GM10266 (cell line): ENCODE data around the gene GNL2.
"Not testable (repeated sequence)": the region's sequence is repeated elsewhere in the genome, so short reads cannot be mapped to it uniquely, and the experiment has no call there.

Source experiments
- DNase-seq: peaks from one replicate; pipeline ENCODE4 v3.0.0; 2012; ENCODE audit errors: extremely low spot score
- TF ChIP-seq, protein P1 (sequence below): IDR thresholded peaks from 2 replicates; pipeline ENCODE4 v1.5.1; 2012; ENCODE audit warnings: mild to moderate bottlenecking, low read depth; ENCODE audit not compliant: control insufficient read depth, insufficient read depth; ENCODE audit errors: missing control alignments

GNL2 gene

GRCh38 chr1:37544530-37544929, 51.2 kb downstream of the GNL2 start:
- no peak for DNase-seq

GRCh38 chr1:37540036-37540785, 55.5 kb downstream of the GNL2 start:
- TF ChIP-seq, protein P1, sequence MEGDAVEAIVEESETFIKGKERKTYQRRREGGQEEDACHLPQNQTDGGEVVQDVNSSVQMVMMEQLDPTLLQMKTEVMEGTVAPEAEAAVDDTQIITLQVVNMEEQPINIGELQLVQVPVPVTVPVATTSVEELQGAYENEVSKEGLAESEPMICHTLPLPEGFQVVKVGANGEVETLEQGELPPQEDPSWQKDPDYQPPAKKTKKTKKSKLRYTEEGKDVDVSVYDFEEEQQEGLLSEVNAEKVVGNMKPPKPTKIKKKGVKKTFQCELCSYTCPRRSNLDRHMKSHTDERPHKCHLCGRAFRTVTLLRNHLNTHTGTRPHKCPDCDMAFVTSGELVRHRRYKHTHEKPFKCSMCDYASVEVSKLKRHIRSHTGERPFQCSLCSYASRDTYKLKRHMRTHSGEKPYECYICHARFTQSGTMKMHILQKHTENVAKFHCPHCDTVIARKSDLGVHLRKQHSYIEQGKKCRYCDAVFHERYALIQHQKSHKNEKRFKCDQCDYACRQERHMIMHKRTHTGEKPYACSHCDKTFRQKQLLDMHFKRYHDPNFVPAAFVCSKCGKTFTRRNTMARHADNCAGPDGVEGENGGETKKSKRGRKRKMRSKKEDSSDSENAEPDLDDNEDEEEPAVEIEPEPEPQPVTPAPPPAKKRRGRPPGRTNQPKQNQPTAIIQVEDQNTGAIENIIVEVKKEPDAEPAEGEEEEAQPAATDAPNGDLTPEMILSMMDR: no peak

More at GRCh38 chr1:37544530-37544929, 51.2 kb downstream of the GNL2 start:
- TF ChIP-seq, protein P1: no peak

DNA sequence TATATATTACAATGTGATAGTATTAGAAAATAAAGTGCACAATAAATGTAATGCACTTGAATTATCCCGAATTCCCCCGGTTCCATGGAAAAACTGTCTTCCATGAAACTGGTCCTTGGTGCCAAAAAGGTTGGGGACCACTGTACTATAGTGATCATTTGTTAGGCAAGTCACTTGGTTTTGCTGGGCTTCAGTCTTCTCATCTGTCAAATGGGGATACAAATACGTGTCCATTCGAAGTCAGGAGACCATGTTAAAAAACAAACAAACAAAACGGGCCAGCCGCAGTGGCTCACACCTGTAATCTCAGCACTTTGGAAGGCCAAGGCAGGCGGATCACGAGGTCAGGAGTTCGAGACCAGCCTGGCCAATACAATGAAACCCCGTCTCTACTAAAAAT, 56.6 kb downstream of the GNL2 start:
- DNase-seq: not testable (repeated sequence)

More at GRCh38 chr1:37540036-37540785, 55.5 kb downstream of the GNL2 start:
- DNase-seq: no peak

DNA sequence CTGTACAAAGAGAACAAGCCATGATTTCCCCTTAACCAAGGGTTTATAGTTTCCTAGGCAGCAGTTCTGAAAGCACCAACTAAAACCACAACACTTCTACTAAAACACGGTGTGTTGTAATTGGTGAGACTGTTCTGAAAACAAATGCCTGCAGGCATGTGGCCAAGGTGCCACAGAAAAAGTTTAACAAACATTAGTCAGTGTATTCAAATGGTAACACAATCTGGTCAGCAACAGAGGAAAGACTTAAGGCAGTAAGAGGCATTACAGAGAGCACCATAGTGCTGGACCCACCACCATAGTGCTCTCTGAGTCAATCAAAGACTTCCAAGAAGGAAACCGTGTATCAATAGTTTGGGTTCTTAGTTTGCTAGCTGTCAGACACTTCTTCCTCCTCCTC, 58.4 kb downstream of the GNL2 start:
- DNase-seq: no peak
- TF ChIP-seq, protein P1: no peak

DNA sequence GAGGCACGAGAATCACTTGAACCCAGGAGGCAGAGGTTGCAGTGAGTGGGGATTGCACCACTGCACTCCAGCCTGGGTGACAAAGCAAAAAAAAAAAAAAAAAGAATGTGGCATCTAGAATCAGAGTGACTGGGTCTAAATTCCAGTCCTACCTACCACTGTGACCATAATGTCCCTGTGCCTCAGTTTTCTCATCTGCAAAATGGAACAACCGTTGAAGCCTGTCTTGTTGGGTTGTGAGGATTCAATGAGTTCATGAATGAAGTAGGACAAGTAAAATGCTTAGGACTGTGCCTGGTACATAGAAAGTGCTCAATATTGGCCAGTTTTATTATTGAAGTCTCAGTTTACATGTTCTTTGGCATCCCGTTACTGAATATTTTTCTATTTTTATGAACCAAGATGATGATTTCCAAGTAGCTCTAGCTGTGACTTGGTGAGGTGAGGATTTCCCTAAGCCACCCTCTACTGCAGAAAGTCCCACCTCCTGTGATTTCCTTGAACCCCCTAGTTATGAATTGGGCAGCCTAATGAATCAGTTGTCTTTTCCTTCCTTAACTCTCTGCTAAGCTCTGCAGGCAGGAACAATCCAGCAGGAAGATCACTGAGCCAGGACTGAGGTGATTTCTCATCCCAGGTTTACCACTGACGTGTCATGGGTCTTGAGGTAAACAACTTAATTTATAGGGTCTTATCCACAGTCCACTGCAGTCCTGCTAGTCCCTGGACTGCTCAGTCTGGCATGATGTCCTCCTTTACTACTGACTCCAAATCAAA, 62.2 kb downstream of the GNL2 start:
- TF ChIP-seq, protein P1: no peak
- no peak for DNase-seq

DNA sequence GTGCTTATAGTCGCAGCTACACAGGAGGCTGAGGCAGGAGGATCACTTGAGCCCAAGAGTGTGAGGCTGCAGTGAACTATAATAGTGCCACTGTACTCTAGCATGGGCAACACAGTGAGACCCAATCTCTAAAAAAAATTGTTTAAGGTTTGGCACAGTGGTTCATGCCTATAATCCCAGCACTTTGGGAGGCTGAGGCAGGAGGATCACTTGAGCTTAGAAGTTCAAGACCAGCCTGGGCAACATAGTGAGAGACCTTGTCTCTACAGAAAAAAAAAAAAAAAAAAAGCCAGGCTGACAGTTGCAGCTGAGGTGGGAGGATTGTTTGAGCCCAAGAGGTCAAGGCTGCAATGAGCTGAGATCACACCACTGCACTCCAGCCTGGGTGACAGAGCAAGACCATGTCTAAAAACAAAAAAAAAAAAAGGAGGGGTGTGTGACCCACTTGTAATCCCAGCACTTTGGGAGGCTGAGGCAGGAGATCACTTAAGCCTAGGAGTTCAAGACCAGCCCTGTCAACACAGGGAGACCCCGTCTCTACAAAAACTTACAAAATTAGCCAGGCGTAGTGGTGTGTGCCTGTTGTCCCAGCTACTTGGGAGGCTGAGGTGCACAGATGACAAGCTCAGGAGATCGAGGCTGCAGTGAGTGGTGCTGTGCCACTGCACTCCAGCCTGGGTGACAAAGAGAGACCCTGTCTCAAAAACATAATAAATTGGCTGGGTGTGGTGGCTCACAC, 63.1 kb downstream of the GNL2 start:
- DNase-seq: not testable (repeated sequence)

DNA sequence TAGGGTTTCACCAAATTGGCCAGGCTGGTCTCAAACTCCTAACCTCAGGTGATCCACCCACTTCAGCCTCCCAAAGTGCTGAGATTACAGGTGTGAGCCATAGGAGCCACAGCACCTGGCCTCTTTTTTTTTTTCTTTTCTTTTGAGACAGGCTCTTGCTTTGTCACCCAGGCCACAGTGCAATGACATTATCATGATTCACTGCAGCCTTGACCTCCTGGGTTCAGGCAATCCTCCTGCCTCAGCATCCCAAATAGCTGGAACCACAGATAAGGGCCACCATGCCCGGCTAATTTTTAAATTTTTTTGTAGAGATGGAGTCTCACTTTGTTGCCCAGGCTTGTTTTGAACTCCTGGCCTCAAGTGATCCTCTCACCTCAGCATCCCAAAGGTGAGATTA, 65.8 kb downstream of the GNL2 start:
- not testable (repeated sequence) for DNase-seq

GRCh38 chr1:37519613-37520012, 76.1 kb downstream of the GNL2 start:
- DNase-seq: no peak
- TF ChIP-seq, protein P1: no peak

DNA sequence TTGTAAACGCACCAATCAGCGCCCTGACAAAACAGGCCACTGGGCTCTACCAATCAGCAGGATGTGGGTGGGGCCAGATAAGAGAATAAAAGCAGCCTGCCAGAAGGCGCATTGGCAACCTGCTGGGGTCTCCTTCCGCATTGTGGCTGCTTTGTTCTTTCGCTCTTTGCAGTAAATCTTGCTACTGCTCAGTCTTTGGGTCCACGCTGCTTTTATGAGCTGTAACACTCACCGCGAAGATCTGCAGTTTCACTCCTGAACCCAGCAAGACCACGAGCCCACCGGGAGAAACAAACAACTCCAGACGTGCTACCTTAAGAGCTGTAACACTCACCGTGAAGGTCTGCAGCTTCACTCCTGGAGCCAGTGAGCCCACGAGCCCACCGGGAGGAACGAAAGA, 76.8 kb downstream of the GNL2 start:
- not testable (repeated sequence) for DNase-seq

- not testable (repeated sequence) for DNase-seq
Observed at GRCh38 chr1:37518241-37518640, 77.5 kb downstream of the GNL2 start.
